NT2/D1 (cell line): ENCODE measurements around the gene TIAL1.
A peak's percentile ranks its signal among the peaks of the same experiment; 100 is the strongest.

Experiments
- DNase-seq: peaks from one replicate; pipeline ENCODE4 v3.0.0-alpha.2; 2011; ENCODE audit warnings: low read depth, low spot score
- H3K27me3 ChIP-seq: 2 replicates; pipeline ENCODE4 v1.6.0; 2011; ENCODE audit warnings: mild to moderate bottlenecking; ENCODE audit not compliant: insufficient read length, insufficient read depth
- H3K36me3 ChIP-seq: 2 replicates; pipeline ENCODE4 v1.6.1; 2011; ENCODE audit warnings: mild to moderate bottlenecking, low read length, mixed read lengths; ENCODE audit not compliant: insufficient read depth, insufficient read length
- H3K4me1 ChIP-seq: 2 replicates; pipeline ENCODE4 v1.5.1; 2011; ENCODE audit not compliant: insufficient read depth, insufficient read length
- H3K4me3 ChIP-seq: 2 replicates; pipeline ENCODE4 v1.5.1; 2011; ENCODE audit warnings: low read depth; ENCODE audit not compliant: insufficient read length
- H3K9ac ChIP-seq: 2 replicates; pipeline ENCODE4 v1.6.0; 2011; ENCODE audit warnings: low read depth; ENCODE audit not compliant: insufficient read length
- H3K9me3 ChIP-seq: 2 replicates; pipeline ENCODE4 v1.5.1; 2011; ENCODE audit warnings: mild to moderate bottlenecking, low read length; ENCODE audit not compliant: insufficient read depth
- SUZ12 ChIP-seq: IDR thresholded peaks from 2 replicates; pipeline ENCODE4 v1.6.1; 2011; ENCODE audit not compliant: insufficient read length, insufficient read depth; ENCODE audit errors: extremely low read depth
- YY1 ChIP-seq: IDR thresholded peaks from 2 replicates; pipeline ENCODE4 v1.6.1; 2011; ENCODE audit not compliant: insufficient read length, insufficient read depth
- ZNF274 ChIP-seq: IDR thresholded peaks from 2 replicates; pipeline ENCODE4 v1.6.1; 2011; ENCODE audit warnings: mild to moderate bottlenecking, low read depth, low read length

Gene TIAL1

DNA sequence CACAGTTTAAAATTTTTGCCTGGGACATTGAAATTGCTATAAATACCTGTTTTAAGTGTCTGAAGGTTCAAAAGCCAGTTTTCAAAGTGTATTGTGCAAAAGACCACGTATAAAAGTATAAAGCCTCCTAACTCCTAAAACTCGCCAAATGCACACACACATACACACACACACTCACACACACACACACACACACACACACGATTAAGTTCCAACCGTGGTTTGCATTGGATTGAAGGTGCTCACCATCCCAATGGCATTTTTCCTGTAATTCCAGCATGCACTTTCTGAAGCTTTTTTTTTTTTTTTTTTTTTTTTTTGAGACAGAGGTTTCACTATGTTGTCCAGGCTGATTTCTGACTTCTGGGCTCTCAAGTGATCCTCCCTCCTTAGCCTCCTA lies 51.5 kb downstream of the TIAL1 start:
- Histone ChIP-seq H3K36me3 (no peaks in the 10 kb centered on the region), H3K4me1 (no peaks in the 10 kb centered on the region), H3K27me3 (peaks cover 23% of the 10 kb centered on the region), H3K4me3 (no peak overlapping the region), H3K9me3 (no peaks in the 10 kb centered on the region), H3K9ac (no peak overlapping the region)
- TF ChIP-seq YY1 (no peak), ZNF274 (no peak), SUZ12 (no peak)
- DNase-seq, result no peak

GRCh38 chr10:119543814-119544642 lies 52.7 kb downstream of the TIAL1 start:
- TF ChIP-seq SUZ12, result no peak
- Histone ChIP-seq H3K9ac (peak overlapping the region; percentile 57), H3K4me1 (no peaks in the 10 kb centered on the region), H3K9me3 (no peaks in the 10 kb centered on the region), H3K27me3 (peaks cover 25% of the 10 kb centered on the region), H3K4me3 (peak overlapping the region; percentile 55), H3K36me3 (no peaks in the 10 kb centered on the region)
- DNase-seq, result no peak

GRCh38 chr10:119542988-119543813 lies 53.6 kb downstream of the TIAL1 start:
- H3K36me3 ChIP-seq, result no peaks in the 10 kb centered on the region
- no peak for DNase-seq
- H3K9me3 ChIP-seq, result no peaks in the 10 kb centered on the region
- TF ChIP-seq YY1, result no peak
- H3K27me3 ChIP-seq, result peaks cover 25% of the 10 kb centered on the region
- H3K4me3 ChIP-seq, result peak overlapping the region; percentile 55
- H3K4me1 ChIP-seq, result peaks cover 5% of the 10 kb centered on the region
- peak overlapping the region; percentile 79 for H3K9ac ChIP-seq

GRCh38 chr10:119542357-119542987 lies 54.3 kb downstream of the TIAL1 start, which contains the start of gene RGS10:
RGS10 (minus strand) TSS chr10:119542719; CDS start chr10:119542638, 81 bp downstream.
- no peak for TF ChIP-seq SUZ12
- no peak for TF ChIP-seq ZNF274
- no peak for TF ChIP-seq YY1
- Histone ChIP-seq H3K27me3 (peaks cover 25% of the 10 kb centered on the region), H3K36me3 (no peaks in the 10 kb centered on the region), H3K4me1 (peaks cover 5% of the 10 kb centered on the region), H3K4me3 (peak within 1 kb of the TSS; percentile 55), H3K9me3 (no peaks in the 10 kb centered on the region), H3K9ac (peak within 1 kb of the TSS; percentile 79)
- no peak for DNase-seq

DNA sequence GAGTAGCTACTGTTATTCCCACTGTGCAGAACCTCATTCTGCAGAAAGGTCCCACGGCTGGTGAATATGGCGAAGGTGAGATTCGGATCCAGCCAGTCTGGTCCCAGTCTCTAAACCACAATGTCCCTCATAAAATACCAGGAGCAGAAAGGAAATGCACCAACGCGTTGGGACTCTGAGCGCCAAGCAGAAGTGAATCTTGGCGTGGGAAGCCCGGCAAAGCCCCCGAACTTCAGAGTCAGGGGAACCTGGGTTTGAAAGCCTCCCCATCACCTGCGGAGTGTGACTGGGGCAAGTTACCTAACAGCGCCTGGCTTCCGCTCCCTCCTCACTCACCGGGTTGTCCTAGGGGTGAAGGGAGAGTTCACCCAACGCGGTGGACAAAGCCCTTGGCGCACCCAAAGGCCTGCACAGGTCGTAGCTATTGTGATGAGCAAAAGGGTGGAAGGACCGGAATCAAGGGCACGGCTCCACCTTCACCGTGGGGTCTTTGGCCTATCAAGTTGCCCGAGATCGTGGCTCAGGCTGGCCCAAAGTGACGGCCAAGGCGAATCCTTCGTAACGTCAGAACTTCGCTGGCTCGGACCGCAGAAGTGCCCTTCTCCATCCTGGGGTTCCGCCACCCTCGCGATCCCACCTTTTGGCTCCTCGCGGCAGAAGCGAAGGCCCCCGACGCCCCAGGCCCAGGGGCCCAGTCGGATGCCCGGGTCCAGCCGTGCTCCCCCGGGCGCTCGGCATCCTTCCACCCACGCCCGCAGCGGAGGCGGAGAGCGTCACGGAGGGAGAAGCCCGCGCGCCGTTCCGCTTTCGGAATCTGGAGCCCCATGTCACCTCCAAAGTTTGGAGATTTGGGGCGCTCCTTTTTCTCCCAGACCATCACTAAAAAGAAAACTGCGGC lies 55.1 kb downstream of the TIAL1 start:
- Histone ChIP-seq H3K36me3 (no peaks in the 10 kb centered on the region), H3K9me3 (no peaks in the 10 kb centered on the region), H3K4me3 (peak overlapping the region; percentile 55), H3K9ac (peak overlapping the region; percentile 79), H3K27me3 (peaks cover 25% of the 10 kb centered on the region), H3K4me1 (peaks cover 5% of the 10 kb centered on the region)
- DNase-seq, result no peak
- TF ChIP-seq ZNF274, result no peak
- no peak for TF ChIP-seq SUZ12
- TF ChIP-seq YY1, result no peak

- Histone ChIP-seq H3K27me3 (peaks cover 25% of the 10 kb centered on the region), H3K36me3 (no peaks in the 10 kb centered on the region), H3K9ac (no peak overlapping the region), H3K4me1 (peaks cover 5% of the 10 kb centered on the region), H3K9me3 (no peaks in the 10 kb centered on the region), H3K4me3 (no peak overlapping the region)
- TF ChIP-seq YY1 (no peak), SUZ12 (no peak), ZNF274 (no peak)
- DNase-seq, result no peak
Observed at GRCh38 chr10:119541046-119541445, 55.7 kb downstream of the TIAL1 start.
